NT2/D1 (cell line): ENCODE results near the gene NAA38.

Source experiments
- YY1 ChIP-seq: IDR thresholded peaks from 2 replicates; pipeline ENCODE4 v1.6.1; 2011; ENCODE audit not compliant: insufficient read length, insufficient read depth
- ZNF274 ChIP-seq: IDR thresholded peaks from 2 replicates; pipeline ENCODE4 v1.6.1; 2011; ENCODE audit warnings: mild to moderate bottlenecking, low read depth, low read length

DNA sequence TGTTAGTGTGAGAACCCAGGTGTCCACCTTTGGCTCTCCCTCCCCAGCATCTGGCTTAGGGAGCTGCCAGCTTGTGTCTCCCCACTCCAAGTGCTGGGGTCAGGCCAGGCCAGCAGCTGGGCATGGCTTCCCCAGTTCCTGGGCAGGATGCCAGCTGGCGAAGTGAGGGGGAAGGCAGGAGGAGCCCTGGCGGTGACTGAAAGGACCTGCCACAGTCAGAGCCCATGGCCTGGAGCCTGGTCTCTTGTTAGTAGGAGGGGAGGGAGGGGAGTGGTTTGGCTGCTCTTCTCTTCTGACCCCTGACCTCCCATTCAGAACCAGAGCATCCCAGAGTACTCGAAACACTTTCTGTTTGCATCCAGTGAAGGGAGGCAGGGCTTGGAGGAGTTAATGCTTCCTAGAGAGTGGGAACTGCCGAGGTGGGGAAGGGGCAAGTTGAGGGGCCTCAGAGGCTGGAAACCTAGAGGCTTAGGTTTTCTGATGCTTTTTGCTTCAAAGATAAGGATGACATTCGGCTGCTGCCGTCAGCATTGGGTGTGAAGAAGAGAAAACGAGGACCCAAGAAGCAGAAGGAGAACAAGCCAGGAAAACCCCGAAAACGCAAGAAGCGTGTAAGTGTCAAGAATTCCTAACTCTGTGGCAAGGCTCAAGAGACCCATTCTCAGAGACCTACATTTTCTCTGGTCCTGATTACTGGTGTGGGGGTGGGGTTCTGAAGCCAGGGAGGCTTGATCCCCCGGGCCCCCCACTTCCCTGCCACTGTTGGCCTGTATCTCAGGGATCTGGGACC, 32.0 kb upstream of the NAA38 start:
- no peak for TF ChIP-seq ZNF274
- no peak for TF ChIP-seq YY1
